ENCODE measurements around the gene HUWE1.

HUWE1 gene

DNA sequence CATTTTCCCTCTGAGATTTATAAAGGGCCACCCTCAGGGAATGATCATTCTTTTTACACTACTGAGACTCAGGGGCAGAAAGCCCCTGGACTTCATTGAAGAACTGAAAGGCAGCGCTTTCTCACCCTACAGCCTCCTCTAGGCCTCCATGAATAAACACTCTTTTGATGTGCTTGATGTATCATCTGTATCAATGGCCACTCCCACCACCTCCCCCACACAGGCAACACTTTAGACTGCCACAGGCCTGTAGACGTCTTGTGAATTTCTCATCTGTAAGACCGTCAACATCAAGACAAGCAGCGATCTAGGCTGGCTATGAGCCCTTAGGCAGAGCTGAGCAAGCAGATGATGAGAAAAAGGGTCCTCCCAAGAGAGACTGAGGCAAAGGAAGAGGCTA is 123.2 kb downstream of the HUWE1 start:
- H3K36me3 Mint-ChIP-seq (ENCODE audit: low read depth): peaks cover 72% of the 10 kb centered on the region
- H3K27me3 Mint-ChIP-seq (ENCODE audit: low read depth): no peaks in the 10 kb centered on the region
- no peak overlapping the region for H3K27ac Mint-ChIP-seq
- no peak for TF ChIP-seq CTCF (IDR thresholded peaks at IDR 0.05; ENCODE audit: unreplicated experiment in 3 of 3)
- H3K4me1 Mint-ChIP-seq: no peaks in the 10 kb centered on the region
- no peak overlapping the region for H3K4me3 Mint-ChIP-seq
- no peaks in the 10 kb centered on the region for H3K9me3 Mint-ChIP-seq

DNA sequence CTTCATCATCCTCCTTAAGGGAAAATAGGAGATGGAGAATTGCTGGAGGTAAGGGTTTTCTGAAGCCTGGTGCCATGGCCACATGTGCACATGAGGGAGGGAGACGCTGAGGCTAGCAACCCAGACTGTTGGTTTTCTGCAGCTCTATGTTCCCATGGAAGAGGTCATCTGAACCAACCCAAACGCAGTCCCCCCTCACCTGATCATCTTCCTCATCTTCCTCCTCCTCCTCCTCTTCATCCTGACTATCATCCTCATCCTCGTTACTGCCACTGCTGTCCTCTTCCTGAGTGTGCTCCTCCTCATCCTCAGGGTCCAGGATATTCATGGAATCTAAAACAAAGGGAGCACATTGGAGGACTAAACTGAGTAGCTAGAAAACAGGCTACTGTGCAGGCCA is 124.6 kb downstream of the HUWE1 start:
- H3K27ac Mint-ChIP-seq: no peak overlapping the region

GRCh38 chrX:53558646-53559045 is 127.9 kb downstream of the HUWE1 start:
- H3K4me3 Mint-ChIP-seq: no peak overlapping the region
- no peak for TF ChIP-seq CTCF (IDR thresholded peaks at IDR 0.05; ENCODE audit: unreplicated experiment in 3 of 3)
- H3K4me1 Mint-ChIP-seq: no peaks in the 10 kb centered on the region
- H3K9me3 Mint-ChIP-seq: no peaks in the 10 kb centered on the region
- H3K27ac Mint-ChIP-seq: no peak overlapping the region
- peaks cover 70% of the 10 kb centered on the region for H3K36me3 Mint-ChIP-seq (ENCODE audit: low read depth)
- no peaks in the 10 kb centered on the region for H3K27me3 Mint-ChIP-seq (ENCODE audit: low read depth)

More for the DNA sequence above, 124.6 kb downstream of the HUWE1 start:
- no peak for TF ChIP-seq CTCF (IDR thresholded peaks at IDR 0.05; ENCODE audit: unreplicated experiment in 3 of 3)
- Mint-ChIP-seq H3K36me3 (ENCODE audit: low read depth) (peaks cover 76% of the 10 kb centered on the region), H3K4me1 (no peaks in the 10 kb centered on the region), H3K9me3 (no peaks in the 10 kb centered on the region), H3K27me3 (ENCODE audit: low read depth) (no peaks in the 10 kb centered on the region), H3K4me3 (no peak overlapping the region)

DNA sequence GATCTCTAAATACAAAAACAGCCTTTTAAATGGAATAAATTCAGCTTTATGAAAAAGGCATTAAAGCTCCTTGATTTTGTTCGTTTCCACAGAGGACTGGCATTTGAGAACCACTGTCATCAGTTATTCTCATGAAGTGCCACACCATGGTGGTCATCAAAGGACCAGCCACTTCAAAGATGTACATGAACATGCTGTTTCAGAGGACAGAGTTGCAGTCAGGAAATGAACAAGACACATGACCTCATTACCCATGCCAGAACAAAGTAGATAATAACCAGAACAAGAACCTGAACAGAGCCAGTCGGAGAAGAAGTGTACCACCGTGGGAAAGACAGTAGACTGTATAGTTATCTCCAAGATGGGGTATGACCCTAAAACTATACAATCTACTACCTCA is 129.7 kb downstream of the HUWE1 start:
- no peaks in the 10 kb centered on the region for H3K9me3 Mint-ChIP-seq
- TF ChIP-seq CTCF (IDR thresholded peaks at IDR 0.05; ENCODE audit: unreplicated experiment in 3 of 3): no peak
- no peaks in the 10 kb centered on the region for H3K4me1 Mint-ChIP-seq
- H3K36me3 Mint-ChIP-seq (ENCODE audit: low read depth): peaks cover 67% of the 10 kb centered on the region
- H3K27me3 Mint-ChIP-seq (ENCODE audit: low read depth): no peaks in the 10 kb centered on the region
- H3K27ac Mint-ChIP-seq: no peak overlapping the region
- no peak overlapping the region for H3K4me3 Mint-ChIP-seq

DNA sequence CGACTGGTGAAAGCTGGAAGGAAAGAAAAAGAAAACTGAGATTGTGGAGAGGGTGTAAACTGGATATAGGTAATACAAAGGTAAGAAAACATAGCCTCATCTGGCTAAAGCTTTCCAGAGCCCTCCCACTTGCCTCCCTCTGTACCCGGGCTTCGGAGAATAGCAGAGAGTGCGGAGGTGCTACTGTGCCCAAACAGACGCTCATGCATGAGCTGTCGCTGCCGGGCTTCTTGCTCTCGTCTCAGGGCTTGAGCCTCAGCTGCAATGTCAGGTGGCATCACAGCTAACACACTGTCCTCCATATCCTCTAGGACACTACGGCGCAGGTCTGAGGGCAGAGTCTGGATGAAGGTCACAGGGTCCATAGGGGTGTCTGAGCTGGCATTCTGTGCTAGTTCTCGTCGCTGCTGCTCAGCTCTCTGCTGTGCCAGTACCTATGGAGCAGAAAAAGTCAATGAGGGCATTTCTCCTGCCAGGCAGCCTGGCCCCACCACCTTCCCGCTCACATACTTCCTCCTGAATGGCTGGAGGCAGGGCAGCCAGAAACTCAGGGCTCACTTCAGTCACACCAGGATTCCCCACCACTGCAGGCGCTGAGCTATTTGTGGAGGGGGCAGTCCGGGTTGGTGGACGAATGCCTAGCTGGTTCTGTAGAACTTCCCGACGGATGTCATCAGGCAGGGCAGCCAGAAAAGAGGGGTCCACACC is 135.6 kb downstream of the HUWE1 start:
- TF ChIP-seq CTCF (IDR thresholded peaks at IDR 0.05; ENCODE audit: unreplicated experiment in 3 of 3): no peak
- Mint-ChIP-seq H3K4me3 (no peak overlapping the region), H3K9me3 (no peaks in the 10 kb centered on the region), H3K27ac (no peak overlapping the region), H3K4me1 (no peaks in the 10 kb centered on the region), H3K36me3 (ENCODE audit: low read depth) (peaks cover 74% of the 10 kb centered on the region), H3K27me3 (ENCODE audit: low read depth) (no peaks in the 10 kb centered on the region)

GRCh38 chrX:53547668-53548067 is 138.9 kb downstream of the HUWE1 start:
- H3K9me3 Mint-ChIP-seq: peaks cover 3% of the 10 kb centered on the region
- H3K4me1 Mint-ChIP-seq: no peaks in the 10 kb centered on the region
- peaks cover 88% of the 10 kb centered on the region for H3K36me3 Mint-ChIP-seq (ENCODE audit: low read depth)
- no peaks in the 10 kb centered on the region for H3K27me3 Mint-ChIP-seq (ENCODE audit: low read depth)
- TF ChIP-seq CTCF (IDR thresholded peaks at IDR 0.05; ENCODE audit: unreplicated experiment in 3 of 3): no peak
- no peak overlapping the region for H3K4me3 Mint-ChIP-seq
- H3K27ac Mint-ChIP-seq: no peak overlapping the region
